ENCODE measurements around the gene RASSF6.

- TF ChIP-seq CTCF (IDR thresholded peaks at IDR 0.05) (no peak), POLR2A (IDR thresholded peaks at IDR 0.05) (no peak)
Measured at GRCh38 chr4:73585345-73585744, 34.9 kb downstream of the RASSF6 start.

Data from heart left ventricle (tissue), 13 donors.